BE2C (cell line): Measurements from ENCODE around the gene MAP3K10.

Experiments
- DNase-seq: peaks from one replicate; pipeline ENCODE4 v3.0.0-alpha.2; 2020
- H3K27me3 ChIP-seq: fragments of 250-450 bp; sonication (Bioruptor Pico); 2 replicates; pipeline ENCODE4 v1.5.1; 2020; ENCODE audit warnings: mild to moderate bottlenecking
- H3K36me3 ChIP-seq: fragments of 250-450 bp; sonication (Bioruptor Pico); 2 replicates; pipeline ENCODE4 v1.5.1; 2020; ENCODE audit warnings: mild to moderate bottlenecking
- H3K4me1 ChIP-seq: fragments of 250-450 bp; sonication (Bioruptor Pico); 2 replicates; pipeline ENCODE4 v1.5.1; 2020
- H3K4me3 ChIP-seq: 2 replicates; pipeline ENCODE4 v1.5.1; 2011; ENCODE audit warnings: low read depth, low read length
- H3K9me3 ChIP-seq: fragments of 250-450 bp; sonication (Bioruptor Pico); 2 replicates; pipeline ENCODE4 v1.5.1; 2020
- TF ChIP-seq, protein P1 (sequence below): IDR thresholded peaks from 2 replicates; pipeline ENCODE4 v1.5.1; 2012; ENCODE audit warnings: mild to moderate bottlenecking, low read depth, low read length

MAP3K10 gene

DNA sequence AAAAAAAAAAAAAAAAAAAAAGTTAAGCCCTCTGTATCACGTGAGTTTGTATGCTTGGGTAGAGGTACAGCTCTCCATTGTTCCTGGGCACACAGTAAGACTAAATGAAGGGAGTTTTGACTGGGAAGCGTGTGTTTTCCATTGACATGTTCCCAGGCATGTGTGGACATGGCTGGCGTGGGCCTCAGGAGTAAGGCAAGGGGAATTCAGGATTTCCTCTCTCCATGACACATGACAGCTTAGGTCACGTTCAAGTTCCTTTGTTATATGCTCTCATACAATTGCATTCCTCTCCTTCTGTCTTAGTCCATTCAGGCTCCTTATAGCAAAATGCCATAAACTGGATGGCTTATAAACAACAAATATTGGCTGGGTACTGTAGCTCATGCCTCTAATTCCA lies 17.1 kb upstream of the MAP3K10 start:
- DNase-seq, result no peak
- Histone ChIP-seq H3K4me1 (no peaks in the 10 kb centered on the region), H3K4me3 (no peak overlapping the region), H3K9me3 (no peaks in the 10 kb centered on the region), H3K27me3 (no peaks in the 10 kb centered on the region), H3K36me3 (no peaks in the 10 kb centered on the region)
- TF ChIP-seq, protein P1, sequence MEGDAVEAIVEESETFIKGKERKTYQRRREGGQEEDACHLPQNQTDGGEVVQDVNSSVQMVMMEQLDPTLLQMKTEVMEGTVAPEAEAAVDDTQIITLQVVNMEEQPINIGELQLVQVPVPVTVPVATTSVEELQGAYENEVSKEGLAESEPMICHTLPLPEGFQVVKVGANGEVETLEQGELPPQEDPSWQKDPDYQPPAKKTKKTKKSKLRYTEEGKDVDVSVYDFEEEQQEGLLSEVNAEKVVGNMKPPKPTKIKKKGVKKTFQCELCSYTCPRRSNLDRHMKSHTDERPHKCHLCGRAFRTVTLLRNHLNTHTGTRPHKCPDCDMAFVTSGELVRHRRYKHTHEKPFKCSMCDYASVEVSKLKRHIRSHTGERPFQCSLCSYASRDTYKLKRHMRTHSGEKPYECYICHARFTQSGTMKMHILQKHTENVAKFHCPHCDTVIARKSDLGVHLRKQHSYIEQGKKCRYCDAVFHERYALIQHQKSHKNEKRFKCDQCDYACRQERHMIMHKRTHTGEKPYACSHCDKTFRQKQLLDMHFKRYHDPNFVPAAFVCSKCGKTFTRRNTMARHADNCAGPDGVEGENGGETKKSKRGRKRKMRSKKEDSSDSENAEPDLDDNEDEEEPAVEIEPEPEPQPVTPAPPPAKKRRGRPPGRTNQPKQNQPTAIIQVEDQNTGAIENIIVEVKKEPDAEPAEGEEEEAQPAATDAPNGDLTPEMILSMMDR, result no peak

DNA sequence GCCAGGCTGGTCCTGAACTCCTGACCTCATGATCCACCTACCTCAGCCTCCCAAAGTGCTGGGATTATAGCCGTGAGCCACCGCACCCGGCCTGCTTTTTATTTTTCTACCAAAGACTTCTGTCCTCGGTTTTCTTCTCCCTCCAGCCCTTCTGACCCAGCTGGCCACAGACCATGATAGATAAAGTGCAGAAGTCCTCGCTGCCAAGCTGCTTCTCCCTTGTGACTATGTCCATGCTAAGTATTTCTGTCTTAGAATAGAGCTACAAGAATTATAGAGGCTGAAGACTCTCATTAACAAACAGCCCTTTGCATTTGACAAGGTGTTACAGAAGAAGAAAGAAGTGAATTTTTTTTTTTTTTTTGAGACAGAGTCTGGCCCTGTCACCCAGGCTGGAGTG lies 15.4 kb upstream of the MAP3K10 start:
- TF ChIP-seq, protein P1, result no peak
- no peak for DNase-seq
- no peaks in the 10 kb centered on the region for H3K36me3 ChIP-seq
- no peaks in the 10 kb centered on the region for H3K9me3 ChIP-seq
- no peak overlapping the region for H3K4me3 ChIP-seq
- H3K4me1 ChIP-seq, result no peaks in the 10 kb centered on the region
- peaks cover 3% of the 10 kb centered on the region; the same call in 1 of the 2 replicates for H3K27me3 ChIP-seq

DNA sequence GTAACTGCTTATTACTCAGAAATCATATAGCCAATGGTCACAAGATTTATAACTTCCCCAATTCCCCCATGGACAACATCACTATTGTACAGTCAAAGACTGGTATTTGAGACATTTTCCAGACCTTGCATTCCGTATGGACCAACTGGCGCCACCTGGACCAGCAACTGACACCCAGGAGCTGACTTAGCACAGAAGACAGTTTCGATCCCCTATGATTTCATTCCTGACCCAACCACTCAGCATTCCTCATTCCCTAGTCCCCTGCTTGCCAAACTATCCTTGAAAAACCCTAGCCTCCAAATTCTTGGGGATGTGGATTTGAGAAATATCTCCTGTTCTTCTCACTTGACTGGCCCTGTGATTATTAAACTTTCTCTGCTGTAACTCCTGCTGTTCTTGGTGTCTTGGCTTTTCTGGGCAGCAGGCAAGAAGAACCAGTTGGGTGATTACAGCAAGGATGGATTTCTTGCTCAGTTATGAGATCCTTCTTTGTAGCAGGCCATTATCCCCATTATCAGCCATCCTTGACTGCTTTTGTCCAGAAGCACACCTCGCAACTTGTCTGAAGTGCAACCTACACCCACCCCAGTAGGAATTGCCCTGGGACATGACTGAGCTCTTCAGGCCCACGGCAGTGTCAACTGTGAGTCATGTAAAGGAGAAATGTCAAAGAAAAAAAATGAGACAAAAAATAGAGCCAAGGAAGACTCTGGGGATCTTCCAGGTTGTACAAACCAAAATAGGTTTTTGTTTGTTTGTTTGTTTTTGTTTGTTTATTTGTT lies 13.7 kb upstream of the MAP3K10 start:
- H3K27me3 ChIP-seq, result peaks cover 3% of the 10 kb centered on the region; the same call in 1 of the 2 replicates
- H3K4me1 ChIP-seq, result no peaks in the 10 kb centered on the region
- H3K9me3 ChIP-seq, result no peaks in the 10 kb centered on the region
- TF ChIP-seq, protein P1, result no peak
- H3K36me3 ChIP-seq, result no peaks in the 10 kb centered on the region
- no peak for DNase-seq
- H3K4me3 ChIP-seq, result no peak overlapping the region

- Histone ChIP-seq H3K4me1 (no peaks in the 10 kb centered on the region), H3K27me3 (peaks cover 3% of the 10 kb centered on the region; the same call in 1 of the 2 replicates), H3K4me3 (no peak overlapping the region), H3K9me3 (no peaks in the 10 kb centered on the region), H3K36me3 (no peaks in the 10 kb centered on the region)
- no peak for DNase-seq
- TF ChIP-seq, protein P1, result no peak
These were observed 12.5 kb upstream of the MAP3K10 start for GRCh38 chr19:40178756-40179155.

GRCh38 chr19:40184273-40184672 lies 7.0 kb upstream of the MAP3K10 start:
- no peaks in the 10 kb centered on the region for H3K36me3 ChIP-seq
- H3K27me3 ChIP-seq, result peaks cover 3% of the 10 kb centered on the region; the same call in 1 of the 2 replicates
- DNase-seq, result no peak
- no peaks in the 10 kb centered on the region for H3K9me3 ChIP-seq
- TF ChIP-seq, protein P1, result no peak
- H3K4me3 ChIP-seq, result no peak overlapping the region
- no peaks in the 10 kb centered on the region for H3K4me1 ChIP-seq
